IPS-18a (cell line): ENCODE measurements around the gene MCTP2.

Experiments
- H3K27ac ChIP-seq: one replicate; pipeline ENCODE4 v1.5.1; 2013; ENCODE audit warnings: low read length
- H3K27me3 ChIP-seq: one replicate; pipeline ENCODE4 v1.6.1; 2013; ENCODE audit warnings: mild to moderate bottlenecking, low read length; ENCODE audit not compliant: control insufficient read depth, insufficient read depth
- H3K36me3 ChIP-seq: one replicate; pipeline ENCODE4 v1.6.1; 2013; ENCODE audit warnings: low read depth, low read length; ENCODE audit not compliant: control insufficient read depth
- H3K4me1 ChIP-seq: one replicate; pipeline ENCODE4 v1.6.1; 2013; ENCODE audit warnings: low read depth, low read length; ENCODE audit not compliant: control insufficient read depth
- H3K4me3 ChIP-seq: one replicate; pipeline ENCODE4 v1.5.1; 2013; ENCODE audit warnings: low read length
- H3K9ac ChIP-seq: one replicate; pipeline ENCODE4 v1.6.1; 2013; ENCODE audit warnings: mild to moderate bottlenecking, low read length, moderate library complexity
- H3K9me3 ChIP-seq: one replicate; pipeline ENCODE4 v1.6.1; 2013; ENCODE audit warnings: low read depth, low read length; ENCODE audit not compliant: control insufficient read depth

Gene MCTP2

GRCh38 chr15:94526071-94526689 is 294.8 kb downstream of the MCTP2 start:
- Histone ChIP-seq H3K9ac (no peak overlapping the region), H3K9me3 (no peaks in the 10 kb centered on the region), H3K4me1 (no peaks in the 10 kb centered on the region), H3K27me3 (no peaks in the 10 kb centered on the region), H3K36me3 (no peaks in the 10 kb centered on the region), H3K27ac (no peak overlapping the region), H3K4me3 (no peak overlapping the region)

- no peaks in the 10 kb centered on the region for H3K36me3 ChIP-seq
- H3K9ac ChIP-seq: no peak overlapping the region
- H3K27me3 ChIP-seq: no peaks in the 10 kb centered on the region
- H3K4me1 ChIP-seq: peaks cover 16% of the 10 kb centered on the region
- H3K27ac ChIP-seq: no peak overlapping the region
- H3K4me3 ChIP-seq: no peak overlapping the region
- no peaks in the 10 kb centered on the region for H3K9me3 ChIP-seq
These were observed 300.9 kb downstream of the MCTP2 start for GRCh38 chr15:94532226-94532625.
